ENCODE results near the gene ALDH1A1.

- TF ChIP-seq EZH2 (IDR thresholded peaks at IDR 0.05; ENCODE audit: insufficient read depth, low read length), result no peak
- TF ChIP-seq, protein P1, sequence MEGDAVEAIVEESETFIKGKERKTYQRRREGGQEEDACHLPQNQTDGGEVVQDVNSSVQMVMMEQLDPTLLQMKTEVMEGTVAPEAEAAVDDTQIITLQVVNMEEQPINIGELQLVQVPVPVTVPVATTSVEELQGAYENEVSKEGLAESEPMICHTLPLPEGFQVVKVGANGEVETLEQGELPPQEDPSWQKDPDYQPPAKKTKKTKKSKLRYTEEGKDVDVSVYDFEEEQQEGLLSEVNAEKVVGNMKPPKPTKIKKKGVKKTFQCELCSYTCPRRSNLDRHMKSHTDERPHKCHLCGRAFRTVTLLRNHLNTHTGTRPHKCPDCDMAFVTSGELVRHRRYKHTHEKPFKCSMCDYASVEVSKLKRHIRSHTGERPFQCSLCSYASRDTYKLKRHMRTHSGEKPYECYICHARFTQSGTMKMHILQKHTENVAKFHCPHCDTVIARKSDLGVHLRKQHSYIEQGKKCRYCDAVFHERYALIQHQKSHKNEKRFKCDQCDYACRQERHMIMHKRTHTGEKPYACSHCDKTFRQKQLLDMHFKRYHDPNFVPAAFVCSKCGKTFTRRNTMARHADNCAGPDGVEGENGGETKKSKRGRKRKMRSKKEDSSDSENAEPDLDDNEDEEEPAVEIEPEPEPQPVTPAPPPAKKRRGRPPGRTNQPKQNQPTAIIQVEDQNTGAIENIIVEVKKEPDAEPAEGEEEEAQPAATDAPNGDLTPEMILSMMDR (IDR thresholded peaks at IDR 0.05; ENCODE audit: insufficient read depth, low read depth, low read length), result no peak
Observed at GRCh38 chr9:72979405-72980100, 26.7 kb upstream of the ALDH1A1 start.

Measured in astrocyte (in vitro differentiated cells and primary cell).